HTR-8/SVneo (cell line): ENCODE measurements around the gene C5AR1.
"Not testable (repeated sequence)": the region's sequence is repeated elsewhere in the genome, so short reads cannot be mapped to it uniquely, and the experiment has no call there.

Experiments
- DNase-seq: peaks from one replicate; pipeline ENCODE4 v3.0.0; 2011; ENCODE audit warnings: low spot score, mixed read lengths; ENCODE audit not compliant: insufficient read length
- FAIRE-seq: peaks from 2 replicates; lab custom pipeline; 2011; peaks lifted over from hg19 to GRCh38; lab: Jason Lieb, UNC

Gene C5AR1

GRCh38 chr19:47283405-47284059 lies 26.1 kb upstream of the C5AR1 start:
- DNase-seq (no peak), FAIRE-seq (peak; percentile 23)

GRCh38 chr19:47284324-47284899 lies 25.2 kb upstream of the C5AR1 start:
- DNase-seq (peak; percentile 48), FAIRE-seq (no peak)

- DNase-seq: peak; percentile 75
- peak; percentile 70 for FAIRE-seq
Observed at GRCh38 chr19:47296036-47296435, 13.6 kb upstream of the C5AR1 start.

- DNase-seq, FAIRE-seq: not testable (repeated sequence)
Observed at GRCh38 chr19:47300867-47301266, 8.8 kb upstream of the C5AR1 start.

DNA sequence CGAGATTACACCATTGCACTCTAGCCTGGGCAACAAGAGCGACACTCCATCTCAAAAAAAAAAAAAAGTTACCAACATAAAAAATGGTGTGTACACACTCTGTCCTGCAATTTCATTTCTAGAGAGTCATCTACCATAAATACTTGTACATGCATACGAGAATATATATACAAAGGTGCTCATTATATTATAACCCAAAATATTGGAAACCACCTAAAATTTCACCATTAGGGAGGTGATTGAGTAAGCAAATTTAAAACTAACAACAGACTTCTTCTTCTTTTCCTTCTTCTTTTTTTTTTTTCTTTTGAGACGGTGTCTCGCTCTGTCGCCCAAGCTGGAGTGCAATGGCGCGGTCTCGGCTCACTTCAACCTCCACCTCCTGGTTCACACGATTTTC lies 7.4 kb upstream of the C5AR1 start:
- DNase-seq (no peak), FAIRE-seq (no peak)

DNA sequence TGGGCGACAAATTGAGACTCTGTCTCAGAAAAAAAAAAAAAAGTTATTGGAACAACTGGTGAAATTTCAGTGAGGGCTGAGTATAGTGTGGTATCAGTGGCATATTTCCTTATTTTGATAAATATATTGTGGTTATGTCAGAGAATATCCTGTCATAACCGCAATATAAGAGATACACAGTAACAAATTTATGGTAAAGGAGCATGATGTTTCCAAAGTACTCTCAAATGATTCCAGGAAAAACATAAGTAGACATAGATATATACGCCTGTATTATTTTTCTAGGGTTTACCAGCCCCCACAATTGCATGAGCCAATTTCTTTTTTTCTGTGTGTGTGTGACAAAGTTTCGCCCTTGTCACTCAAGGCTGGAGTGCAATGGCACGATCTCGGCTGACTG lies 5.7 kb upstream of the C5AR1 start:
- FAIRE-seq (no peak), DNase-seq (no peak)

- FAIRE-seq (peak; percentile 88), DNase-seq (peak; percentile 77)
Observed at GRCh38 chr19:47305309-47305751, 4.3 kb upstream of the C5AR1 start.

GRCh38 chr19:47306303-47306702 lies 3.4 kb upstream of the C5AR1 start:
- DNase-seq (no peak), FAIRE-seq (no peak)

DNA sequence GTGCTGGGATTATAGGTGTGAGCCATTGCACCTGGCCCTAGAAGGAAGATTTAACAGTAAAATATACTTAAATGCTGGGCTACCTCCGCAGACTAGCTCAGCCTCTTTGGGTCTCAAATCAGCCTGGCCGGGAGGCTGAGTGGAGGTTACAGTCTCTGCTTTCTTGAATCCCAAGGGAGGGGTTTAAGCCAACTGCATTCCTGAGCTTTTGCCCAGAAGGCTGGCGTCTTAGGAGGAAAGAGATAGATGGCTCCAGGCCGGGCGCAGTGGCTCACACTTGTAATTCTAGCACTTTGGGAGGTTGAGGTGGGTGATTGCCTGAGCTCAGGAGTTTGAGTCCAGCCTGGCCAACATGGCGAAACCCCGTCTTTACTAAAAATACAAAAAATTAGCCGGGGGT lies 623 bp upstream of the C5AR1 start:
- FAIRE-seq (no peak), DNase-seq (no peak)

DNA sequence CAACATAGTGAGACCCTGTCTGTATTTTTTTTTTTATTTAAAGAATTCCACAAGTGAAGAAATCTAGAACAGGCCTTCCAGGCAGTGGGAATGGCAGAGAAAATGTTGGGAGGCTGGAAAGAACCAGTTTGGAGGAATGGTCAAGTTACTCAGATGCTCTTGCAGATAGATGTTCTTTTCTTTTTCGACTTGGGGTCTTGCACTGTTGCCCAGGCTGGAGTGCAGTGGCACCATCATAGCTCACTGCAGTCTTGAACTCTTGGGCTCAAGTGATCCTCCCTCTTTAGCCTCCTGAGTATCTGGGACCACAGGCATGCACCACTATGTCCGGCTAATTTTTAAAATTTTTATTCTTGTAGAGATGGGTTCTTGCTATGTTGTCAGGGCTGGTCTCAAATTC lies 662 bp downstream of the C5AR1 start:
- FAIRE-seq: no peak

DNA sequence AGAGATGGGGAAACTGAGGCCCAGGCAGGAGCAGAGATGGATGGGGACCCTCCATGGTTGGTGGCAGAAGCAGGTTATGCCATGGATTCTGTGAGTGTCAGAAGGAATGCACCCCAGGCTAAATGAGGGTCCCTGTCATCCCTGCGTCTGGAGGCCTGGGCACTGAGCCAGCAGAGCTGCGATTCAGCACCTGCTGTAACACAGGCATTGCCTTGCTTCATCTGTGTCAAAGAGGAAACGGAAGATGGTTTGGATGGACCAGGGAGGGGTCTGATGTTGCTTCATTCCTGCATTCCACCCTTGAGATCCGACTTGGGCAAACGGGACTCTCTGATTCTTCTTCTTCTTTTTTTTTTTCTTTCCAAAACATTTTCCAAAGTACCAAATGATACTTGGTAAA lies 1.2 kb downstream of the C5AR1 start:
- FAIRE-seq (no peak), DNase-seq (peak; percentile 57)

More for the DNA sequence above, 662 bp downstream of the C5AR1 start:
- no peak for DNase-seq

- FAIRE-seq (no peak), DNase-seq (no peak)
Observed at GRCh38 chr19:47312366-47313006, 2.8 kb downstream of the C5AR1 start.

GRCh38 chr19:47313754-47314295 lies 4.2 kb downstream of the C5AR1 start:
- FAIRE-seq: no peak
- DNase-seq: no peak

- FAIRE-seq (peak; percentile 13), DNase-seq (peak; percentile 93)
Observed at GRCh38 chr19:47315125-47315821, 5.6 kb downstream of the C5AR1 start.

- no peak for DNase-seq
- FAIRE-seq: no peak
Observed at GRCh38 chr19:47316513-47316912, 6.9 kb downstream of the C5AR1 start.

DNA sequence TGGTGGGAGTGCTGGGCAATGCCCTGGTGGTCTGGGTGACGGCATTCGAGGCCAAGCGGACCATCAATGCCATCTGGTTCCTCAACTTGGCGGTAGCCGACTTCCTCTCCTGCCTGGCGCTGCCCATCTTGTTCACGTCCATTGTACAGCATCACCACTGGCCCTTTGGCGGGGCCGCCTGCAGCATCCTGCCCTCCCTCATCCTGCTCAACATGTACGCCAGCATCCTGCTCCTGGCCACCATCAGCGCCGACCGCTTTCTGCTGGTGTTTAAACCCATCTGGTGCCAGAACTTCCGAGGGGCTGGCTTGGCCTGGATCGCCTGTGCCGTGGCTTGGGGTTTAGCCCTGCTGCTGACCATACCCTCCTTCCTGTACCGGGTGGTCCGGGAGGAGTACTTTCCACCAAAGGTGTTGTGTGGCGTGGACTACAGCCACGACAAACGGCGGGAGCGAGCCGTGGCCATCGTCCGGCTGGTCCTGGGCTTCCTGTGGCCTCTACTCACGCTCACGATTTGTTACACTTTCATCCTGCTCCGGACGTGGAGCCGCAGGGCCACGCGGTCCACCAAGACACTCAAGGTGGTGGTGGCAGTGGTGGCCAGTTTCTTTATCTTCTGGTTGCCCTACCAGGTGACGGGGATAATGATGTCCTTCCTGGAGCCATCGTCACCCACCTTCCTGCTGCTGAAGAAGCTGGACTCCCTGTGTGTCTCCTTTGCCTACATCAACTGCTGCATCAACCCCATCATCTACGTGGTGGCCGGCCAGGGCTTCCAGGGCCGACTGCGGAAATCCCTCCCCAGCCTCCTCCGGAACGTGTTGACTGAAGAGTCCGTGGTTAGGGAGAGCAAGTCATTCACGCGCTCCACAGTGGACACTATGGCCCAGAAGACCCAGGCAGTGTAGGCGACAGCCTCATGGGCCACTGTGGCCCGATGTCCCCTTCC lies 10.5 kb downstream of the C5AR1 start:
- DNase-seq (no peak), FAIRE-seq (no peak)

DNA sequence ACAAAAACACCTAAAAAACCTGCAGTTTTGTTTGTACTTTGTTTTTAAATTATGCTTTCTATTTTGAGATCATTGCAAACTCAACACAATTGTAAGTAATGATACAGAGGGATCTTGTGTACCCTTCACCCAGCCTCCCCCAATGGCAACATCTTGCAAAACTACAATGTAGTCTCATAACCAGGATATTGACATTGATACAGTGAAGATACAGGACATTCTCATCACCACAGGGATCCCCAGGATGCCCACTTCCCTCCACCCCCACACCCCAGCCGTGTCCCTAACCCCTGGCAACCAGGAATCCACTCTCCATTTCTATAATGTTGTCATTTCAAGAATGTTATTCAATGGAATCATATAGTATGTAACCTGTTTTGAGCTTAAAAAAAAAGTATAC lies 12.0 kb downstream of the C5AR1 start:
- no peak for DNase-seq
- FAIRE-seq: no peak

DNA sequence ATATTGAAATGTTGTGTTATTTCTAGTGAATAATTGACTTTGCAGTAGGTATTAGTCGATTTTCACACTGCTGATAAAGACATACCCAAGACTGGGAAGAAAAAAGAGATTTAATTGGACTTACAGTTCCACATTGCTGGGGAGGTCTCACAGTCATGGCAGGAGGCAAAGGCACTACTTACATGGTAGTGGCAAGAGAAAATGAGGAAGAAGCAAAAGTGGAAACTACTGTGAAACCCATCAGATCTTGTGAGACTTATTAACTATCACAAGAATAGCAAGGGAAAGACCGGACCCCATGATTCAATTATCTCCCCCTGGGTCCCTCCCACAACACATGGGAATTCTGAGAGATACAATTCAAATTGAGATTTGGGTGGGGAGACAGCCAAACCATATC lies 12.4 kb downstream of the C5AR1 start:
- FAIRE-seq: no peak

DNA sequence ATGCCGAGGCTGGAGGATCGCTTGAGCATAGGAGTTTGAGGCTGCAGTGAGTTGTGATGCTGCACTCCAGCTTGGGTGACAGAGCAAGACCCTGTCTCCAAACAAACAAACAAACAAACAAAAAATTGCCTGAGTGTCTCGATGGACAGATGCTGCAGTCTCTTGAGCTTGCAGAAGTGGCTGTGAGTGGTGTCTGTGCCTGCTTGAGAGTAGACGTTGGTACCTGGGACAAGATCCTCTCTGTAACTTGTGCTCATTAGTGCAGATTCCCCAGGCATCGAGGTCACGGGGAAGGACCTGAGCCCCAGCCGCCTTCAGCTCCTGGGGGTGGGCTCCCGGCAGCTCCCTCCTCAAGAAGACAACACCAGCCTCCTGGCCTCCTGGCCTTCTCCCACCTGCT lies 13.7 kb downstream of the C5AR1 start:
- DNase-seq (no peak), FAIRE-seq (no peak)

More for the DNA sequence above, 12.4 kb downstream of the C5AR1 start:
- DNase-seq: no peak

DNA sequence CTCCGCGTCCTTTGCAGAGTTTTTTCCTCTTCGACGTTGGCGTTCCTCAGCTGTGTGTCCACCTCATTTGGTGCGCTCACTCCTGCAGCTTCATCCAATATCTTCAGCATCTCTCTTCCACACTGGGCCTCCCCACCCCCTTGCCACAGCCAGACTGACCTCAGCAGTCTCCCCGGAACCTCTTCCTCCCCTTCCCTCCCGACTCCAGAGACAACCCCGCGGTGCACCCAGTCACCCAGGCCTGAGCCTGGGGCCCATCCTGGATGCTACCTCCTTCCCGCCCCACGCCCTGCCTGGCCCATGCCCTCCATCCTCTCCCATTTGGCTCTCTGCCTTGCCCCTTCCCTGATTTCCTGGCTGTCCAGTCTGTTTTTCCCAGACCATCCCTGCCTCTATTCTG lies 14.2 kb downstream of the C5AR1 start:
- FAIRE-seq (peak; percentile 49), DNase-seq (no peak)
